OCI-LY3 (cell line): ENCODE measurements around the gene CPT1A.

Experiments used
- H2AFZ ChIP-seq: fragments of 200-600, 300-600 bp; shearing (Covaris generic); 2 replicates; pipeline ENCODE4 v1.6.0; 2014; ENCODE audit warnings: antibody characterized with exemption, low read depth, low read length
- H3K27ac ChIP-seq: fragments of 200-600, 300-600 bp; sonication (generic); 2 replicates; pipeline ENCODE4 v1.5.1; 2014; ENCODE audit warnings: mild to moderate bottlenecking, low read length, moderate library complexity, mixed read lengths
- H3K27me3 ChIP-seq: fragments of 200-600, 300-600 bp; sonication (generic); 2 replicates; pipeline ENCODE4 v1.6.1; 2014; ENCODE audit warnings: low read depth, low read length, mixed read lengths
- H3K36me3 ChIP-seq: fragments of 200-600, 300-600 bp; sonication (generic); replicated peaks from 2 replicates; pipeline ENCODE3; 2014; ENCODE audit warnings: low read depth, low read length, mixed read lengths
- H3K4me1 ChIP-seq: fragments of 300-600, 200-600 bp; sonication (generic); 2 replicates; pipeline ENCODE4 v1.6.1; 2014; ENCODE audit warnings: low read length, mixed read lengths
- H3K4me2 ChIP-seq: fragments of 200-600, 300-600 bp; sonication (generic); 2 replicates; pipeline ENCODE4 v1.6.1; 2014; ENCODE audit warnings: low read length, mixed read lengths
- H3K4me3 ChIP-seq: fragments of 300-600, 200-600 bp; sonication (generic); 2 replicates; pipeline ENCODE4 v1.5.1; 2014; ENCODE audit warnings: antibody characterized with exemption, mild to moderate bottlenecking, low read length, moderate library complexity
- H3K79me2 ChIP-seq: fragments of 300-600, 200-600 bp; shearing (Covaris generic); 2 replicates; pipeline ENCODE4 v1.6.1; 2014; ENCODE audit warnings: mild to moderate bottlenecking, low read length, mixed read lengths
- H3K9ac ChIP-seq: fragments of 300-600, 200-600 bp; shearing (Covaris generic); 2 replicates; pipeline ENCODE4 v1.6.0; 2014; ENCODE audit warnings: mild to moderate bottlenecking, low read length, moderate library complexity
- H3K9me3 ChIP-seq: fragments of 200-600, 300-600 bp; shearing (Covaris generic); 2 replicates; pipeline ENCODE4 v1.6.1; 2014; ENCODE audit warnings: low read length, mixed read lengths; ENCODE audit not compliant: insufficient read depth
- H4K20me1 ChIP-seq: fragments of 200-600, 300-600 bp; sonication (generic); 2 replicates; pipeline ENCODE4 v1.6.1; 2016; ENCODE audit warnings: low read length, mixed read lengths; ENCODE audit not compliant: insufficient read depth
- EZH2phosphoT487 ChIP-seq: fragments of 200-600 bp; shearing (Covaris generic); IDR thresholded peaks from 2 replicates; pipeline ENCODE4 v1.6.1; 2018; ENCODE audit warnings: antibody characterized with exemption, mixed run types, low read depth
- TF ChIP-seq, protein P1 (sequence below): fragments of 200-600, 300-600 bp; sonication (generic); IDR thresholded peaks from 2 replicates; pipeline ENCODE4 v1.5.1; 2014; ENCODE audit warnings: antibody characterized with exemption, low read length, low read depth

Gene CPT1A

DNA sequence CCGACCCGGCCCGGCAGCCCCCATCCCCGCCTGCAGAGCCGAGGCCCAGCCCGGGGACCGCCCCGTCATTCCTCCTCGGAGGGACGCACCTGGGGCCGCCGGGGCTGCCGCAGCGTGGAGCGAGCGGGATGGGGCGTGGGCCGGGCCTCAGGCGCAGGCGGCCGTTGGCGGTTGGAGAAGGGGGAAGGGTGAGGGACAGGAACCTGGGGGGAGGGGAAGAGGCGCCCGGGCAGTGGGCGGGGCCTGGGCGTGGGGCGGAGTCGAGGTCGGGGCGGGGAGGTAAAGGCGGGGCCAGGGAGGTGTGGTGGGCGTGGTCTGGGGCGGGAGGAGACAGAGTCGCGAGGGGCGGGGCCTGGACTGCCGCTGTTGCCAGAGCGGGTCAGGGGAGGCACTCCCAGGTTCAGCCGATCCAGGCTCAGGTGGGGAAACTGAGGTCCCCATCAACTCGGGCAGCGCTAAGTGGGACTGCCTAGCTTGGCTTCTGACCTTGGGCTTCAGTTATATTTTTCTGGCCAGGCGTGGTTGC lies 90.3 kb downstream of the CPT1A start, which contains the start of gene TESMIN:
Gene TESMIN (minus strand): TSS at position 190 of the 526 bp plus-strand sequence. CDS start 860 bp downstream, outside the sequence.
- H3K9ac ChIP-seq, result peak within 1 kb of the TSS; percentile 70
- H2AFZ ChIP-seq, result peak within 1 kb of the TSS; percentile 82; the same call in 1 of the 2 replicates
- H3K27me3 ChIP-seq, result no peaks in the 10 kb centered on the region
- no peaks in the 10 kb centered on the region for H3K36me3 ChIP-seq
- no peaks in the 10 kb centered on the region for H3K4me1 ChIP-seq
- no peaks in the 10 kb centered on the region for H4K20me1 ChIP-seq
- H3K4me2 ChIP-seq, result peak within 1 kb of the TSS; percentile 75
- H3K9me3 ChIP-seq, result no peaks in the 10 kb centered on the region
- H3K4me3 ChIP-seq, result peak within 1 kb of the TSS; percentile 86
- TF ChIP-seq, protein P1, sequence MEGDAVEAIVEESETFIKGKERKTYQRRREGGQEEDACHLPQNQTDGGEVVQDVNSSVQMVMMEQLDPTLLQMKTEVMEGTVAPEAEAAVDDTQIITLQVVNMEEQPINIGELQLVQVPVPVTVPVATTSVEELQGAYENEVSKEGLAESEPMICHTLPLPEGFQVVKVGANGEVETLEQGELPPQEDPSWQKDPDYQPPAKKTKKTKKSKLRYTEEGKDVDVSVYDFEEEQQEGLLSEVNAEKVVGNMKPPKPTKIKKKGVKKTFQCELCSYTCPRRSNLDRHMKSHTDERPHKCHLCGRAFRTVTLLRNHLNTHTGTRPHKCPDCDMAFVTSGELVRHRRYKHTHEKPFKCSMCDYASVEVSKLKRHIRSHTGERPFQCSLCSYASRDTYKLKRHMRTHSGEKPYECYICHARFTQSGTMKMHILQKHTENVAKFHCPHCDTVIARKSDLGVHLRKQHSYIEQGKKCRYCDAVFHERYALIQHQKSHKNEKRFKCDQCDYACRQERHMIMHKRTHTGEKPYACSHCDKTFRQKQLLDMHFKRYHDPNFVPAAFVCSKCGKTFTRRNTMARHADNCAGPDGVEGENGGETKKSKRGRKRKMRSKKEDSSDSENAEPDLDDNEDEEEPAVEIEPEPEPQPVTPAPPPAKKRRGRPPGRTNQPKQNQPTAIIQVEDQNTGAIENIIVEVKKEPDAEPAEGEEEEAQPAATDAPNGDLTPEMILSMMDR, result no peak
- TF ChIP-seq EZH2phosphoT487, result no peak
- no peaks in the 10 kb centered on the region for H3K79me2 ChIP-seq
- H3K27ac ChIP-seq, result no peak within 1 kb of the TSS

DNA sequence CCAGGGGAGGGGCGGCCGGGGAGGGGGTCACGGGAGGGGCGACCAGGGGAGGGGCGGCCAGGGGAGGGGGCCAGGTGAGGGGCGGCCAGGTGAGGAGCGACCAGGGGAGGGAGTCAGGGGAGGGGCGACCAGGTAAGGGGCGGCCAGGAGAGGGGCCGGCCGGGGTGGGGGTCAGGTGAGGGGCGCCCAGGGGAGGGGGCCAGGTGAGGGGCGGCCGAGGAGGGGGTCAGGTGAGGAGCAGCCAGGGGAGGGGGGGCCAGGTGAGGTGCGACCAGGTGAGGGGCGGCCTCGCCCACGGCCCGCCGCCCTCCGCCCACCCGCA lies 90.8 kb downstream of the CPT1A start:
- Histone ChIP-seq H3K79me2 (no peaks in the 10 kb centered on the region), H3K27ac (no peak overlapping the region), H3K4me3 (peak overlapping the region; percentile 86), H3K27me3 (no peaks in the 10 kb centered on the region), H4K20me1 (no peaks in the 10 kb centered on the region), H3K36me3 (no peaks in the 10 kb centered on the region), H2AFZ (peak overlapping the region; percentile 82; the same call in 1 of the 2 replicates), H3K4me2 (peak overlapping the region; percentile 75), H3K9ac (peak overlapping the region; percentile 70), H3K9me3 (no peaks in the 10 kb centered on the region), H3K4me1 (no peaks in the 10 kb centered on the region)
- TF ChIP-seq, protein P1, result no peak
- TF ChIP-seq EZH2phosphoT487, result no peak

DNA sequence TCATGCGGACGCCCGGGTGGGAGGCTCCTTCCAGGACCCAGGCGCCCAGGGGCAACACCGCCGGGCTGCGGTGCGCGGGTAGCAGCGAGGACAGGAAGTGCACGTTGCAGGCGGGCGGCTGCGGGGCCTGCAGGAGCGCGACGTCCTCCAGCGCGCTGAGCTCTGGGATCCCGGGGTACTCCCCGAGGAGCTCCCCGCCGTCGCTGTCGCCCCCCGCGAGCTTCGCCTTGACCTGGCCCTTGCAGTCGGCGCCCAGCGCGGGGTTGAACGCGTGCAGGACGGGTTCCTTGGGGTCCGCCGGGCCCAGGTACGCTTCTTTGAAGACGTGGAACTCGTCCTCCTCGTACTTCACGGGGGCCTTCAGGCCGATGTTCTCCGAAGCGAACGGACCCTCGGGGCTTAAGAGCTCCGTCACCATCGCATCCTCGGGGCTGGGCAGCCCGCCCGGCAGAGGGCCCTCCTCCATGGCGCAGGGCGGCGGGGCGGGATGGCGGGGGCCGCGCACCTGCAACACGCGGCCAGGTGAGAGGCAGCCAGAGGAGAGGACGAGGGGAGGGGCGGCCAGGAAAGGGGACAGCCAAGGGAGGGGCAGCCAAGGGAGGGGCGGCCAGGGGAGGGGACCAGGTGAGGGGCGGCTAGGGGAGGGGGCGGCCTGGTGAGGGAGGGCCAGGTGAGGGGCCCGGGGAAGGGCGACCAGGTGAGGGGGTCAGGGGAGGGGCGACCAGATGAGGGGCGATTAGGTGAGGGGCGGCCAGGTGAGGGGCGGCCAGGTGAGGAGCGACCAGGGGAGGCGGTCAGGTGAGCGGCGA lies 91.3 kb downstream of the CPT1A start:
- Histone ChIP-seq H3K9ac (no peak overlapping the region), H4K20me1 (no peaks in the 10 kb centered on the region), H3K79me2 (no peaks in the 10 kb centered on the region), H3K4me3 (peak overlapping the region; percentile 86; the same call in 1 of the 2 replicates), H3K27ac (no peak overlapping the region), H2AFZ (no peak overlapping the region), H3K27me3 (no peaks in the 10 kb centered on the region), H3K36me3 (no peaks in the 10 kb centered on the region), H3K4me1 (no peaks in the 10 kb centered on the region), H3K4me2 (no peak overlapping the region), H3K9me3 (no peaks in the 10 kb centered on the region)
- no peak for TF ChIP-seq EZH2phosphoT487
- TF ChIP-seq, protein P1, result no peak
